ENCODE data around the gene PTCD1.

Gene PTCD1

DNA sequence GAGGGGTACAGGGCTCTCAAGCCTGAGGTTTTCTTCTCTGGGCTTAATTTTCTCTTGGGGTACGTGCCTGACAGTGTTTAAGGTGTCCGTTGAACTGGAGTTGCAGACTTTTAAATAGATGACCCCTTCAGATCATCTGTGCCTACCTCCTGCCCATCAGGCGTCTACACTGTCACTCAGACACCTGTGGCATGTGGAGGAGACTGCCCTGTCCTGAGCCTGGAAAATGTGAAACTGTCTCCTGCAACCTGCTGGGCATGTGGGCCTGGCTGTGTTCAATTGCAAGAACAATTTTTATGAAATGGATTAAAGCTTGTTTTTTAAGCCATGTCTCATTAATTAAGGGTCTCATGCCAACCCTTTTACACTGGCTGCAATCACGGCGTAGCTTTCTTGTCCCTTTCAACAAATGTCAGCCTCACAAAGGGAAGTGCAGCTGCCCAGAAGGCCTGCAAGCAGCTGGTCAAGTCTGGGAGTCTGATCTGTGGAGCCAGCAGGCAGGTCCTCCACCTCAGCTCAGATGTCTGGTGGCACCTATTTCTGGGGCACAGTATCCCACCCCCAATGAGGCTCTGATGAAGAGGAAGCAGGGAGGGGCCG lies 18.6 kb upstream of the PTCD1 start:
- TF ChIP-seq, protein P1, sequence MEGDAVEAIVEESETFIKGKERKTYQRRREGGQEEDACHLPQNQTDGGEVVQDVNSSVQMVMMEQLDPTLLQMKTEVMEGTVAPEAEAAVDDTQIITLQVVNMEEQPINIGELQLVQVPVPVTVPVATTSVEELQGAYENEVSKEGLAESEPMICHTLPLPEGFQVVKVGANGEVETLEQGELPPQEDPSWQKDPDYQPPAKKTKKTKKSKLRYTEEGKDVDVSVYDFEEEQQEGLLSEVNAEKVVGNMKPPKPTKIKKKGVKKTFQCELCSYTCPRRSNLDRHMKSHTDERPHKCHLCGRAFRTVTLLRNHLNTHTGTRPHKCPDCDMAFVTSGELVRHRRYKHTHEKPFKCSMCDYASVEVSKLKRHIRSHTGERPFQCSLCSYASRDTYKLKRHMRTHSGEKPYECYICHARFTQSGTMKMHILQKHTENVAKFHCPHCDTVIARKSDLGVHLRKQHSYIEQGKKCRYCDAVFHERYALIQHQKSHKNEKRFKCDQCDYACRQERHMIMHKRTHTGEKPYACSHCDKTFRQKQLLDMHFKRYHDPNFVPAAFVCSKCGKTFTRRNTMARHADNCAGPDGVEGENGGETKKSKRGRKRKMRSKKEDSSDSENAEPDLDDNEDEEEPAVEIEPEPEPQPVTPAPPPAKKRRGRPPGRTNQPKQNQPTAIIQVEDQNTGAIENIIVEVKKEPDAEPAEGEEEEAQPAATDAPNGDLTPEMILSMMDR (conservative IDR thresholded peaks at IDR 0.05) = no peak
- TF ChIP-seq ZFX (IDR thresholded peaks at IDR 0.05) = no peak
- no peak overlapping the region for H3K27ac ChIP-seq

DNA sequence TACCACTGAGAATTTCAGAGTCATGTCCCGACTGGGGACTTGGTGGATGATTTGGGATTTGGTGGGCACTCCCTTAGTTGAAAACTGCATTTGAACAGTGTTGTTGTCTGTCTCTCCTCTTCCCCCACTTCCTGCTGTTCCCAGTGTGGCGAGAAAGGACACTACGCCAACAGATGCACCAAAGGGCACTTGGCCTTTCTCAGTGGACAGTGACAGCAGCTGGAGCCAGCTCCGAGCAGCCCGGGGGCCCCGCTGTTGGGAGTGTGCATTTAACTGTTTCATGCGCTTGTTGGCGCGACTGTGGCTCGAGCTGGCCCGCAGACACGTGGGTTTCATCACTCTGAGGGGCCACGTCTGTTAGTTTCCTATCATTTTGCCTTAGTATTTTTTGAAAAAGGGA lies 17.7 kb upstream of the PTCD1 start:
- TF ChIP-seq, protein P1 (conservative IDR thresholded peaks at IDR 0.05) = no peak
- no peak for TF ChIP-seq ZFX (IDR thresholded peaks at IDR 0.05)
- H3K27ac ChIP-seq = no peak overlapping the region

DNA sequence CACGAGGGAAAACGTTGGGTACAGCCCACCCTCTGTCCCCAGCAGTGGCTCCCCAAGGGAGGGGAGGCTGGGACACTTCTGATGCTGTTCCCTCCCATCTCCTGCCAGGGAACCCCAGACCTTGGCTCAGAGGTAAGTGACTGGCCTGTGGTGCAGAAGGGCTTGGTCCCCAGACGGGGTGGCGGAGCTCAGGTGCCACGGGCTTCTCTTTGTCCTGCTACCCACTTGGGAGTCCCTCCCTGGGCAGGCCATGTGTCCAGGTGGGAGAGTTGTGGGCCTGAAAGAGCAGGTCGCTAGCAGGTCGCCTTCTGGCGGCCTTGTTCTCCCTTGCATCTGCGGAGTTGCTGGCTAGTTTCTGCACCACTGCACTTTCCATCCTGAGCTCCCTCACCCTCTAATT lies 17.3 kb upstream of the PTCD1 start:
- no peak overlapping the region for H3K27ac ChIP-seq
- TF ChIP-seq ZFX (IDR thresholded peaks at IDR 0.05) = no peak
- TF ChIP-seq, protein P1 (conservative IDR thresholded peaks at IDR 0.05) = no peak

DNA sequence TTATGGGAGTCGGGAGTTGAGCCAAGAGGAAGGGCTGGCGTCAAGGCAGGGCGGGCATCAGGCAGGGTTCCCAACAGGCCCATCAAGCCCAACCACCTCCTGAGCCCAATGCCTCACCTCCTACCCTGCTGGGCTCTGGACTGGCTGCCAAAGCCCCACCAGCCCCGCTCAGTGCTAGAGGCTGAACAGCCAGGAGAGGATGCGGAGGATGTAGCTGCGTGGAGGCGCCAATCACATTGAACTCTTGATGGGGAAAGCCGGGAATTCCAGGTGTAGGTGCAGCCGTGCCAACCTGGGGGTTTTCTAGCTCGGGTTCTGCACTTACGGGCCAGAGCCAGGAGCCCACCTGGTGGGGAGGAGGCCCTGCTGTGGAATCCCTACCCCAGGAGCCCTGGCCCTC lies 14.5 kb upstream of the PTCD1 start:
- no peak for TF ChIP-seq ZFX (IDR thresholded peaks at IDR 0.05)
- TF ChIP-seq, protein P1 (conservative IDR thresholded peaks at IDR 0.05) = no peak

DNA sequence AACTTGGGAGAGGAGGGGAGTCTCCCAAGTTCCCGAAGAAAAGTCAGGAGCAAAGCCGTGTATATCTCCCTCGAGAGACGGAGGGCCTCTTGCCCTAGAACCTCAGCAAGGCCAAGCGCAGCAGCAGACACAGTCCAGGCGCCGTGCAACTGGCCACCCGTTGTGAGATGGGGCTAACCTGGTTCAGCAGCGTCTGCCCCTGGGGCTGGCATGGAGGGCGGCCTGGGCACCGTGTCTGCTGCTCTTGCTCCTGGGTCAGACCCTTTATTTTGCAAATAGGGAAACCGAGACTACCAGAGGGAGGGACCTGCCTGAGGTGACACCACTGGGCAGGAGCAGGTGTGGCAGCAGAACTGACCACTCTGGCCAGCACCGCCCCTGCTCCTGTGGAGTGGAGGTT lies 13.9 kb upstream of the PTCD1 start:
- no peak overlapping the region for H3K27ac ChIP-seq
- TF ChIP-seq, protein P1 (conservative IDR thresholded peaks at IDR 0.05) = no peak
- TF ChIP-seq ZFX (IDR thresholded peaks at IDR 0.05) = no peak

More for the DNA sequence above, 14.5 kb upstream of the PTCD1 start:
- H3K27ac ChIP-seq = no peak overlapping the region

DNA sequence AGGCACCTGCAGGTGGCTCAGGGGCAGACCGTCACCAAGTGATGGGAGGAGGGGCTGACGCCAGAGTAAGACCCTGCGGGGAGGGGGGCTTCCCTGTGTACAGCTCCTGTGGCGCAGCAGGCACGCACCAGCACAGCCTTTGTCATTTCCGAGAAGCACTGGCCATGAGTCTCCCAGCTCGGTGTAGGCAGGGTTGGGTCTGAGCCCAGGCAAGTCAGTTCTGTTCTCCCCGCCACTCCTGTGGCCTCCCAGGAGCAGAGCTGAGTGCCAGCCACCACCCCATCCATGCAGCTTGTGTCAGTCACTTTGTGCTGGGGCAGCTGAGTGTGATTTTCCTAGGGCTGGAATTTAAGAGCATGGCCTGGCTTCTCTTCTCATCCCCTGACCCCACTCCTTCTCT lies 13.3 kb upstream of the PTCD1 start:
- H3K27ac ChIP-seq = no peak overlapping the region
- TF ChIP-seq, protein P1 (conservative IDR thresholded peaks at IDR 0.05) = no peak
- no peak for TF ChIP-seq ZFX (IDR thresholded peaks at IDR 0.05)

DNA sequence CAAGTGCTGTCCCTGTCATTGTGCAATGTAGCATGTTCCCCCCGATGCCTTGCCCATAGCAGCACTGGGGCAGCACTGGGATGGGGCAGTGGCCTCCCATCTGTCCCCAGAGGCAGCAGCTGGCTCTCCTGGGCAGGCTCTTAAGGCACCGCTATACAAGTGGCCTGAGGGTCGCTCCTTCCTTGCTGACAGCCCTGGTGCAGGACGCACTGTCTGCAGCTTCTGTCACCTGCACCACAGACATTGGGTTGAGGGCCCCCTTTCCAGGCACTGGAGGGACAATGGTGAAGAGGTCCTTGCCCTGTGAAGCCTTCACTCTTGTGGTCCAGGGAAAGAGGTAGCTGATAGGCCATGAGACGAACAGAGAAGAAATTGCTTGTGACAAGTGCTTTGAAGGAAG lies 10.7 kb upstream of the PTCD1 start:
- TF ChIP-seq ZFX (IDR thresholded peaks at IDR 0.05) = no peak
- TF ChIP-seq, protein P1 (conservative IDR thresholded peaks at IDR 0.05) = no peak

More for the DNA sequence above, 10.7 kb upstream of the PTCD1 start:
- H3K27ac ChIP-seq = no peak overlapping the region

Measured in C4-2B (cell line).